Activated effector memory CD4-positive, alpha-beta T cell treated with Interleukin-2 at 50 U/mL for 16 hours (primary cell): ENCODE results near the gene CELSR1.
A peak's percentile ranks its signal among the peaks of the same experiment; 100 is the strongest.

Experiments
- DNase-seq: peaks from one replicate; pipeline ENCODE4 v3.0.0-alpha.2; 2020

Gene CELSR1

DNA sequence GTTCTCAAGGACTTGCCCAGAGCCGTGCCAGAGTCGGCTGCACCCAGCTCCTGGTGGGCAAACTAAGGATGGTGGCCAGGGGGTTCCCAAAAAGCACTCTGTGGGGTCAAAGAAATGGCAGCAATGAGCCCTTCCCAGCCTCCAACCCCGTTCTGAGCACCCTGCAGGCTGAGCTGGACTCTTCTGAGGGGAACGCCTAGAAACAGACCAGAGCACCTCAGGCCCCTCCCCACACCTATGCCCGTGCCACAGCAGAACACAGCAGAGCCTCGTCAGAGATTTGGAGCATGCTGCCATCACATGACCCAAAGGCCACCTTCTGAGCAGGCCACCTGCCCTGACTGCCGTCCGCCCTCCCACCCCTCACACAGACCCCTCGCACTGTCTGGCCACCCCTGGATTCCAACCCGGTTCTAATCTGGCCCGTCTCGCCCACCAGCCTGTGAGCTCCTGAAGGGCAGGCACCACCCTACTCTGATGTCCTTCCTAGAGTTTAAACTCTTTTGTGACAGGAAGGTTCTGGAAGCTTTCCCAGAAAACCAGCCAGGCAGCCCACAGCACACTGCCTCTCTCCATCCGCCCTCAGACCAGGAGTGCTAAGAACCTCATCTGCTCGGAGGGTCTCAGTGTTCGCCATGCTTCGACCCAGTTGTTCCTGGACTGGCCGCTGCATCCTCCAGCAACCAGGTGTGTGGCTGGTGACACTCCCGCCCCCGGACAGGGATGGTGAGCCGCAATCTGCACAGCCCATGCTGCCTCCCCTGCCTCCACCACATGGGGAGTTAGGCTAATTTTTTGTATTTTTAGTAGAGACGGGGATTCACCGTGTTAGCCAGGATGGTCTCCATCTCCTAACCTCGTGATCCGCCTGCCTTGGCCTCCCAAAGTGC is 97.6 kb downstream of the CELSR1 start:
- no peak for DNase-seq

DNA sequence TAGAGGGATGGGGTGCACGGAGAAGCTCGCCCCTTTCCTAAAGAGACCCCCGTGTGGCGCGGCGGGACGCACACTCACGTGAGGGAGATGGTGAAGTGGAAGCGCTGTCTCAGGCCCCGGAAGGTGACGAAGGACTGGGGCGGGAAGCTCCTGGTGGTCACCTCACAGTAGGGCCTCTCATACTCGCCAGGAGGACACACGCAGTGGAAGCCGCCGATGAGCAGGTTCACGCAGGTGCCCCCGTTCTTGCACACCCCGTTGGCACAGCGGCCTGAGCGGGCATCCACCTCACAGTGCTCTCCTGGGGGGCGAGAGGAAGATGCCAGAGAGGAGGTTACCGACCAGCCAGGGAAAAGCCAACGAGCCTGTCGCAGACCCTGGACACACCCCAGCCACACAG is 98.3 kb downstream of the CELSR1 start:
- DNase-seq: no peak

DNA sequence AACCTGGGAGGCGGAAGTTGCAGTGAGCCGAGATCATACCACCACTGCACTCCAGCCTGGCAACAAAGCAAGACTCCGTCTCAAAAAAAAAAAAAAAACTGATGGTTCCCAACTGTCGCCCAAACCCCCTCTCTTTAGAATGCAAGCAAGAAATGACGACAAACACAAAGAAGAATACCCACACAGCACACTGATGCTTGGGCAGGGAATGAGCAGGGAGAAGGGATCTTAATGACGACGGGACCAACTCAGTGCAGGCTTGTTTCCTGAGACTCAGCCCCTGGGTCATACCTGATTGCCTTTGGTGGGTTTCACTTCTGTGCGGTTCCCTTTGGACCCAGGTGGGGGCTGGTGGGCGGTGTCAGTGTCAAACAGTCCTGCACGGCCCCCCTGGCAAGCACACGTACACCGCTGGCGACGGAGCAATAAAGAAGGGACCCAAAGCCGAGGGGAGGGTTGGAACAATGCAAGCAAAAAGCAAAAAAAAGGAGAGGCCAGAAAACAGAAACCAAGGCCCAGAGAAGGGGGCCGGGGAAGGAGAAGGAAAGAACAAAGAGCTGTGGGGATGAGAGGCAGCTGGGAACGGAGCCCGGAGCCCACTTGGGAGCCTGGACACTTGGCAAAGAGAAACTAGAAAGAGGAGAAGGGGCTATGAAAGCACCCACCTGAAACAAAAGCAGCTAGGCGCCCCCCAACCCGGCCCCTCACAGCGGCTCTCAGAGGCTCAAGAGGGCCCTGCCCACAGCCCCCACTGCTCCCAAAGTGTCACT is 99.6 kb downstream of the CELSR1 start:
- no peak for DNase-seq

DNA sequence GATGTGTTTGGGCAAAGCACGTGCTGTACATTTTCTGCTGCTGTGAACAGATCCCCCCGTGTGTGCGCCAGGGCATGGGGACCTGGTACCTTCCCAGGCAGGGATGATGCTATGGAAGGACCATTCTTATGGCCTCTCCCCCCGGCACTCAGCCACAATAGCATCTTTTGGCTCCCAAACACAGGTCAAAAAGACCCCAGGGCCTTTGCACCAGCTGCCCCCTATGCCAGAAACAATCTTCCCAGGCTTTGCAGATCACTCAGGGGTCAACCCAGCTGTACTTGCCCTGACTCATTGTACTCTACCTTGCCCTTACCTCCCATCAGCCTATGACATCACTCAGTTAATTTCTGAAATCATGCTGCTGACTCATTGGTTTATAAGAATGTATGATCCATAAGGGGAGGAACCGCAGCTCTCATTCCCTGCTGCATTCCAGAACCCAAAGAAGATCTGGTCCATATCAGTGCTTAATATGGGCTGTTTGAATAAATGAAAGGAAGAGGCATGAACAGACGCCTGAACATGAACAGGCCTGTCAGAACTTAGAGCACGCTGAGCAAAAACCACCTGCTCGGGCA is 100.7 kb downstream of the CELSR1 start:
- DNase-seq: no peak

DNA sequence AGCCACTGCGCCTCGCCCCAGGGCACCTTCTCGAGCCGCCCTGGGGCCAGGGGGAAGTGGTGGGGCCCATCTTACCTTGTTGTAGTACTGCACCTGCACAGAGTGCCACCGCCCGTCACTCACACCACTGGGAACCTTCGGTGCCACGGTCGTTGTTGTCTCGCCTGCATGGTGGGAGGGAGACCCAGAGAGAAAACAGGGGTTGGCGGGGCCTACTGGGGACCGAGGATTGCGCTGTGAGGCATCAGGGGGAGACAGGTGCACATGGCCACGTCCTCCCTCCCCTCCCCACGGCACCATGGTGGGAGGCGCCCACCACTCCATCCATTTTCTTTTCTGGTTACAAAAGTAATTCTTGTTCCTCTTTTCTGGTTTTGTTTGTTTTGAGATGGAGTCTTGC is 104.1 kb downstream of the CELSR1 start:
- no peak for DNase-seq

DNA sequence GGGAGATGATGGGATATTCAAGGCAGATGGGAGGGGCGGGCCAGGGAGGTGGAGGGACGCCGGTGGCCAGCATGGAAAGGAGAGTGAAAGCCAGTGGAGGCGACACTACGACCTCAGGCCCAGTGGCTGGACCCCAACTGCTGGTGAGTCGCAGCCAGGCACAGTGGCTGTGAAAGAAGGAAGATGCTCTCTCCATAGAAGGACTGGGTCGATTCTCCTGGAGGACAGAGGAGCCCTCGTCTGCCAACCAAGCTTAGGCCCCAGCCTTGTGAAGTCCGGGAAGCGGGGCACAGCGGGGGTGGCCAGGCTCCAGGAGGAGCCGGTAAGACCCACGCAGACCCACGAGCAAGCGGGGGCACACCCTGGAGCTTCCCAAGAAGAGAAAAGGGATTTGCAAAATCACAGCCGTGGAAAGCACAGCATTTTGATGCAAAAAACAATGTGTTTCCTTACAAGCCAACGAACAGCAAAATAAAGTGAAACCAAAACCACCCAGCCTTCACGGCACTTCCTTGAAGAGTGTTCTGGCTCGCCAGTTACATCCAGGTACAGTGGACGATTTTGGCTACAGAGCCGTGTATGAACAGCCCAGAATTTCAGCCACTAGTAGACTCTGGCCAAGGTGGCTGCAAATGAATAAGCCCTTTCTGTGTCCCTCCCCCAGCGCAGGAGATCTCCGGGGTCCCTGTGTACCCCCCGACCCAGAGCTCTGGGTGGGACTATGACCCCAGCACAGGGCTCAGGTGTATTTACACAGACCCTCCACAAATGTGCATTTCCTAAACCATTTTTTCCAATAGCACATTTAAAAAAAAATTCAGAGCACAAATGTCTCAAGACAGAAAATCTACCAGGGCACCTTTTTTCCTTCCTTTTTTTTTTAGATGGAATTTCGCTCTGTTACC is 105.0 kb downstream of the CELSR1 start:
- DNase-seq: peak; percentile 12

DNA sequence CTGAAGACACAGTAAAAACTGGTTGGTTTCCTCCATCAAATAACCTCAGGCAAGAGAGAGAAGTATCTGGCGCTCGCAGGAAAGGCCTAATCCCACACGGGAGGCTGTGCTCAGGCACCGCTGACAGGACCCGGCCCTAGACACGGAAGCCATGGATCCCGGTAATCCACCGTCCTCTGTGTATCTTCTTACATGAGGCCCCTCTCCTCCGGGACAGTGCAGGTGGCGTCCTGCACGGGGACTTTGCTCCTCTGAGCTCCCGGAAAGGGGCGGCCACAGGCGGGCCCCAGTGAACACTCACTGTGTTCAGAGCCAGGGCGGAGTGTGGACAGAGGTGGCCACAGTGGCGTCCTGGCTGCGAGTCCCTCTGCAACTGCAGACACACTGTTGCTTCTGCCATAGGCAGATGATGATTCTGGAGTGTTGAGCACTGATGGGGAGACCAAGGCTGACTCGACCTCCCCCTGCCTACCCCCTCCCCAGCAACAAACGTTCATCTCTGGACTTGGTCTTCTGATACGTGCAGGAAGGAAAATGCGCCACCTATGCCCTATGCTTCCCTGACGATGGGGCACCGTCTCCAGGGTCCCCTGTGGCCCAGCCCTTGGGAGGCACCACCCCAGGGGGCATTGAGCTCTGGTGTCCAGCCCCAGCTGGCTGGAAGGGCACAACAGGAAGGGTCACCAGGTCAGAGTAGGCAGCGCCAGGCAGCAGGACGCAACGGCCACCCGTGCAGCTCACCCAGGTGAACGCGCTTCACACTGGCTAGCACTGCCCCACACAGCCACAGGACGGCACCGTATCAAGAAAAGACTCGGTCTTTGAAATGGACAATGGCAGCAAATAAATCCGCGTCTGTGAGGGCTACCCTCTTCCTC is 106.2 kb downstream of the CELSR1 start:
- no peak for DNase-seq

DNA sequence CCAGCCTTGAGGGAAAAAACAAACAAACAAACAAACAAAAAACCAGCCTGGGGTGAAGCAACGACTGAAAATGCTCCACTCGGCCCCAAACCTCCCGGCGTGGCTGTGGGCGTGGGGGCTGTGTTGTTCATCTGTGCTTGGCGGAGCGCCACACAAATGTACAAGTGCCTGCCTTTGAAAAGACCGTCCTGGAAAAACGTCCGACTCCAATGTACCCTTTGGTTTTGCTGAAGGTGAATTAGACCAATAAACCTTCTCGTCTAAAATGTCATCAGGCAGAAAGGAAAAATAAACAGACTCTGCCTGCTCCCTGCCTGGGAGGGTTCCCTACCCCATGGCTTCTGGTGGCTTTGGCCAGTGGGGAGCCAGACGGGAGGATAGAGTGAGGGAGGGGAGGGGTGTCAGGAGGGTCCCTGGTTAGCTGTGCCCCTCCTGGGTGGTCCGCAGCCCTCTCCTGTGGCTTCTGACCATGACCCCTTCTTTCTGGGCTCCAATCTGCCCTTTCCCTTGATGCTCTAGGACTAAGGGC is 108.0 kb downstream of the CELSR1 start:
- DNase-seq: no peak

DNA sequence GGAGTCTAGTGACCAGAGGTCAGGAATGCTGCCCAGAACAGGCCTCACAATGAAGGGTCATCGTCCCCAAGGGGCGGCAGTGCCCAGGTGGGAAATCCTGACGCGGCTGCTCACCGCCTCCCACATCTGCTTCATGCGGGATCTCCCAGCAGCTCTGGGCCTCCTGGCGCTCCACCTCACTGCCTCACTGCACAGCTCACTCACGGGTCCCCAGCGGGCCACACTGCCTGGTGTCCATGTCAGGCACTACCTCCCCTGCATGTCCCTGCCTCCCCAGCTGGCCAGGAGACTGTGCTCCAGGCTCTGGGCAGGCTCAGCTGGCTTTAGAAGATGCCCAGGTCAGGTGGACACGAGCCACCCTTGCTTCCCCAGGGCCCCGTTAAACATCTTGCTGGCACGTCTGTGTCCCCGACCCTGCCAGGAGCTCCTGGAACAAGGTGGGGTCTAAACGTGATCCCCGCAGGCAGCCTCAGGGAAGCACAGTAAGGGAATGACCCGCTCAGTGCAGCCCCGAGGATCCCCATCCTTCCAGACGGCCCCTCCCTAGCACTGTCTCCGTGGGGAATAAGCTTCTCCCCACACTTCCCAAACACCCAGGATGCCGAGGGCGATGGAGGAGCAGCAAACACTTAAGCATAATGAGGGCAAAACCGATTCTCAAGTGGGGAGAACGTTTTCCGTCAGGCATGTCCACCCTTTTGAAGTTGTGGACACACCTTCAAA is 108.7 kb downstream of the CELSR1 start:
- no peak for DNase-seq

DNA sequence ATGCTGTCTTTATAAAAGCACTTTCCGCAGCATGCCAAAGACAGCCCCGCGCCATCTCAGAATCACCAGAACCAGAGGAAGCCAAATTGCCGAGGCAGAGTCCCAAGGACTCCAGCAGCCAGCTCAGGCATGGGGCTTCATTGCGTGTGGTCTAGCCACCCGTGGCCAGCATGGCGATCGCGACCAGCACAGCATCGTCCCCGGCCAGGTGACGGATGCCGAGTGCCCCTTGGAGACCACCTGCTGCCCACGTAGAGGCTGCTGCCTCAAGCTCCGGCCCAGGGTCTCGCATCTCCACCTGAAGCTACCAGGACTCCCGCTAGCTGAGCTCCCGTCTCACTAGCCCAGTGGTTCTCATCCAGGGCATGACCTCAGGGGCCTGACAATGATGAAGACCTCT is 109.2 kb downstream of the CELSR1 start:
- DNase-seq: no peak

DNA sequence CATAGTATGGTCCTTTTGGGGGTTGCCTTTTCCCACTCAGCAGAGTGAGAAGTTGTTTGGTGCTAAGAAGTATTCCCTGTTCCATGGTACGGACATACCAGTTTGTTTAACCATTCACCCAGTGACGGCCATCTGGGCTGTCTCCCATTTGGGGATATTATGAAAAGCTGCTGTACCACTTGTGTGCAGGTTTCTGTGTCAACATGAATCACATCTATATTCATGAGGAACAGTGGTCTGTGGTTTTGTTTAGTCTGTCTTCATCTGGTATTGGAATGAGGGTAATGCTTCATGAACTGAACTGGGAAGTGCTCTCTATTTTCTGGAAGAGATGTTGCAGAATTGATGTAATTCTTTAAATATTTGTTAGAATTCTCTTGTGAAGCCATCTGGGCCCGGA is 112.4 kb downstream of the CELSR1 start:
- DNase-seq: no peak

DNA sequence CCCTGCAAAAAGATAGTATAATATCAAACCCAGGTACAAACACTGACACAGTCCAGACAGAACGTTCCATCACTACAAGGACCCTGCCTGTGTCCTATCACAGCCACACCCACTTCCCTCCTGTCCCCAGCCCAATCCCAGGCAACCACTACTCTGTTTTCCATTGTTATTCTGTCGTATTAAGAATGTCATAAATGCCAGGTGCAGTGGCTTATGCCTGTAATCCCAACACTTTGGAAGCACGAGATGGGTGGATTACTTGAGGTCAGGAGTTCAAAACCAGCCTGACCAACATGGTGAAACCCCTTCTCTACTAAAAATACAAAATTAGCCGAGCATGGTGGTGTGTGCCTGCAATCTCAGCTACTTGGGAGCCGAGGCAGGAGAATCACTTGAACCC is 112.9 kb downstream of the CELSR1 start:
- DNase-seq: no peak

DNA sequence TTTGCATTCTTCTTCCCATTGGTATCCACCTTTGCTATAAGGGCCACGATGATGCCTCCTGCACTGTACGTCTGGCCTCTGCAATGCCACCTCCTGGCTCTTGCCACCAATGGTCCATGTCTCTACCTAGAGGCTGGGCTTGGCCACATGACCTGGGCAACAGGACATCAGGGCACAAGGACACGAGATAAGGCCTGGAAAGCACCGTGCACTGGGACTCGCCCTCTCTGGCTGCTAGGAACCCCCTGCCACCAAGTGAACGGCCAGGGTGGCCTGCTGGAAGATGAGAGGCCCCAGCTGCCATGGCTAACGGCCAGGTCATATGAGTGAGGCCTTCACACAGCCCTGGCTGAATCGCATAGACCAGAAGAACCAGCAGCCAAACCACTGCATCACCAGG is 114.5 kb downstream of the CELSR1 start:
- no peak for DNase-seq

DNA sequence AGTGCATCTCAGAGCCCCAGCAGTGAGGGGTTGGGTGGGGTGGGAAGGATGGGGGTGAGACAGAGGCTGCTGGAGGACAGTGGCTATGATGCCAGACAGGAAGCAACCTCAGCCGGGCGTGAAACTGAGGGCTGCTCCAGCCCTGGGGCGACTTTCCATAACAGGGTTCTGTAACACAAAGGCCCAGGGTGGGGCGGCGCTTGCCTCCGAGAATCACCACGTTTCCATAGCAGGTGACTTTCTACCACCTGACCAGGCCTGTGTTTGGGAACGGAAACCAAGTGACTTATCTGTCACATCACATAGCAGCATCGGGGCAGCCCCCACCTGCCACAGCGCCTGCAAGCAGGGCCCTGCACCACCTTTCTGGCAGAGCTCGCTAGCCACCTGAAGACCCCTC is 116.2 kb downstream of the CELSR1 start:
- DNase-seq: peak; percentile 2

DNA sequence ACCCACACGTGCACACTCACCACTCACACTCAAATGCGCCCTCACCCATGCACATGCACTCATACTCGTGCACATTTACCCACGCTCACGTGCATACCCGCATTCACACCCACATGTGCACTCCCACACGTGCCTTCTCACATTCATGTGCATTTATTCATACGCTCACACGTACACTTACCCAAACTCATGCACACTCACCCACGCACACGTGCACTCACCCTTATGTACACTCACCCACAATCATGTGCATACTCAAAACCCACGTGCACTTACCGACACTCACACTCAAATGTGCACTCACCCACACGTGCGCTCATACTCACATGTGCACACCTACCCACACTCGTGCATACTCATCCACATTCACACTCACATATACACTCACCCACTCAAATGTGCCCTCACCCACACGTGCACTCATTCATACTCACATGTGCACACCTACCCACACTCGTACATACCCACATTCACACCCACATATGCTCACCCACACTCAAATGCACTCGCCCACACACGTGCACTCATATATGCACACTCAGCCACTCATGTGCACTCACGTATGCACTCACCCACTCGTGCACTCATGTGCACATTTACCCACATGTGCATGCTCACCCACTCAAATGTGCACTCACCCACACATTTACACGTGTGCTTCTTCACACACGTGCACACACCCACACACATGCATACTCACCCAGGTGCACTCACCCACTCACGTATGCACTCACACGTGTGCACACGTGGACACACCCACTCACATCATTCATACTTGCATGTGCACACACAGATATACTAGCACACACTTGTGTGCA is 117.5 kb downstream of the CELSR1 start:
- no peak for DNase-seq

DNA sequence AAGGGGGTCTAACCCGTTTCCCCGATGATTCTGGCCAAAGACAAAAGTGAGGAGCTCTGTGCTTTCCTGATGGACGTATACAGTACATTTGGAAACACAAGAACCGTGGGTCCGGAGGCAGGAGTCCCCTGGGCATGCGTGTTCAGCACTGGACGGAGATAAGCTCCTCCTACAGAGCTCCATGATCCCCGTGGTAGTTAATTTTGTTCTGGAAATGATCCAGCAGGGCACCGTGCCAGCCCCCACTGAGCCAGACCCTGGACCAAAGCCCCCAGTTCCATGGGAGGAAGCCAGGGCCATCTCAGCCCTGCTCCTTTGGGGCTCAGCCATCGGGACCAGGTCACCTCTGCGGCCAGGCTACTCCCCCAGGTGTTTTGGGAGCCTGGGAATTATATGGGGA is 118.6 kb downstream of the CELSR1 start:
- no peak for DNase-seq

DNA sequence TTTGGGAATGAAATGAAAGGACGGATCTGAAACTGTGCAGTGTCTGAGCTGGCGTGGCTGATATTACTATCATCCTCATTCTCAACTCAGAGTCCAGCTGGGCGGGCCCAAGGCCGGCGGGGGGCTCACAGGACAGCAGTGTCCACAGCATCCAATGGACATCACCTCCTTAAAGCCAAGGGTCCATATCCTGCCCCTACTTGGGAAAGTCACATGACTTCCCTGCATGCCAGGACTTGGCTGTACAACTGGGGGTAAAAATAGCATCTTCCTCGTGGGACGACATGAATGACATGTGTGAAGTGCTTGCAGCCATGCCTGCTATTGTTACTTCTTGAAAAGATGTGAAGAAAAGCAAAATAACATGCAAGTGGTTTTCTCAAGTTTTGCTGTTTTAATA is 119.7 kb downstream of the CELSR1 start:
- no peak for DNase-seq

DNA sequence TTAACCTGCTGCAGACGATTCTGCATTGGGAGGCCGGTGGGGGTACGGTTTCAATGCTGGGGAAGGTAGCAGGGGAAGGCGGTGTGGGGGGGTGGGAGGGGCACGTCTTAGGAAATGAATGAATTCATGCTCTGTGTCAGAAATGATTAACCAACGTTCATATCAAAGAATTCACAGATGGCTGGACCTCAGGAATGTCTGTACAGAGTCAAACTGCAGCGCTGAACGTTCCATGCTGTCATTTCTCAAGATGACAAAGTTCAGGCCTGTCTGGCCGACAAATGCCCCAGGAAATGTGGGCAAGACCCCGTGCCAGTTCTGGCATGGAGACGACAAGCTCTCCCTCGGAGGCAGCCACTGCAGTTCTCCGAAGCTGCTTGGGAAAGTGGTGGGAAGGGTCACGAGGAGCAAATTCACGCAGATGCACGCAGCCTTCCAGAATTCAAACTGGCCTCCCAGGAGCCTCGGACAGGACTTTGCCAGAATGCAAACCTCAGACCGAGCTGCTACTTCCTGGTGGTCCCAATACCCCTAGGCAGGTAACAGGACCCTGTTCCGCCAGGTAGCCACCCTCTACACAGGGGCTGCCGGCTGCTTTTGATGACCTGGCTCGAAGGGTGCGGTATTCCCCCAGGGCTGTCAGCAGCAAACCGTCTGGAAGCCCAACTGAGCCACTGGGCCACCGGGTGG is 120.4 kb downstream of the CELSR1 start:
- DNase-seq: no peak

DNA sequence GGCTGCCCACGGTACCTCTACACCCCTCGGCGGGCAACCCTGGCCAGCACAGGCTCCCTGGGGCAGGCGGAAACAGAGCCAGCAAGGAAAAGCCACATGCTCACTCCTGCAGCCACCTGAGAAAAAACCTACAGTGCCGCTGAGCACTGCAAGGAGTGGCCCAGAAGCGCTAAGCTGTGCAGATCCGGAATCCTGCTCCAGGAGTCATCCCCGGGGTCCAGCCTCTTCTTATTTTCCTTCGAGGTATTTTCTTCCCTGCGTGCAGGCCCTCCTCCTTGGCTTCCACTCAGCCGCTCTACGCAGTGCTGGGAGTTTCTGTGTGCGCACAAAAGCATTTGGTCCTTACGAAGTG is 120.9 kb downstream of the CELSR1 start:
- DNase-seq: no peak
